SHP77 treated with DMSO at 0.1 percent for 48 hours (cell line): ENCODE measurements around the gene TSEN54.

Source experiments
- DNase-seq: peaks from one replicate; lab custom pipeline; 2025; lab: John Stamatoyannopoulos, UW

TSEN54 gene

GRCh38 chr17:75504347-75505151, 11.8 kb upstream of the TSEN54 start:
- peak; percentile 21 for DNase-seq

GRCh38 chr17:75505152-75505409, 11.2 kb upstream of the TSEN54 start:
- no peak for DNase-seq

- DNase-seq: no peak
These were observed 10.7 kb upstream of the TSEN54 start for GRCh38 chr17:75505640-75506039.

- no peak for DNase-seq
These were observed 10.2 kb upstream of the TSEN54 start for GRCh38 chr17:75506134-75506533.

GRCh38 chr17:75506888-75507287, 9.4 kb upstream of the TSEN54 start:
- no peak for DNase-seq

GRCh38 chr17:75507733-75508719, 8.3 kb upstream of the TSEN54 start:
- no peak for DNase-seq

GRCh38 chr17:75508931-75509361, 7.4 kb upstream of the TSEN54 start:
- DNase-seq: no peak

GRCh38 chr17:75509528-75510258, 6.6 kb upstream of the TSEN54 start:
- no peak for DNase-seq

- DNase-seq: no peak
These were observed 5.1 kb upstream of the TSEN54 start for GRCh38 chr17:75511270-75511609.

GRCh38 chr17:75511610-75512575, 4.4 kb upstream of the TSEN54 start:
- peak; percentile 28 for DNase-seq

- DNase-seq: no peak
These were observed 3.2 kb upstream of the TSEN54 start for GRCh38 chr17:75512926-75513640.

- DNase-seq: no peak
These were observed 2.7 kb upstream of the TSEN54 start for GRCh38 chr17:75513641-75514000.

- no peak for DNase-seq
These were observed 1.9 kb upstream of the TSEN54 start for GRCh38 chr17:75514299-75514918.

GRCh38 chr17:75514919-75515495, 1.3 kb upstream of the TSEN54 start:
- no peak for DNase-seq

- DNase-seq: peak; percentile 80
These were observed 653 bp upstream of the TSEN54 start, which contains the start of gene CASKIN2 for GRCh38 chr17:75515496-75516254. CASKIN2 (minus strand) TSS chr17:75515537; CDS start chr17:75513804, 1,733 bp downstream.

GRCh38 chr17:75516619-75517296, 430 bp downstream of the TSEN54 start:
- DNase-seq: no peak

- peak; percentile 4 for DNase-seq
These were observed 1.1 kb downstream of the TSEN54 start for GRCh38 chr17:75517297-75517865.

GRCh38 chr17:75518201-75518600, 1.9 kb downstream of the TSEN54 start:
- DNase-seq: no peak
